Cardiac fibroblast (primary cell): ENCODE data around the gene COLGALT1.
A peak's percentile ranks its signal among the peaks of the same experiment; 100 is the strongest.
"Not testable (repeated sequence)": the region's sequence is repeated elsewhere in the genome, so short reads cannot be mapped to it uniquely, and the experiment has no call there.

Source experiments
- DNase-seq, 2 donors: peaks; one replicate each; pipeline versions ENCODE4 v3.0.0 to v3.0.0-alpha.2; 2010; ENCODE audit warnings: low read depth in 2 of 2
- H3K4me3 ChIP-seq, 2 donors: replicated peaks in 1 of 2; 1 replicate in 1 of 2; 2 replicates in 1 of 2; pipeline ENCODE4 v1.5.1; 2011; ENCODE audit warnings: low read depth in 2 of 2, low read length in 2 of 2, mild to moderate bottlenecking in 2 of 2, moderate library complexity in 1 of 2
- CTCF ChIP-seq: IDR thresholded peaks from one replicate; pipeline ENCODE4 v1.5.1; 2011; ENCODE audit warnings: low read depth, mild to moderate bottlenecking, low read length, inconsistent platforms

Gene COLGALT1

DNA sequence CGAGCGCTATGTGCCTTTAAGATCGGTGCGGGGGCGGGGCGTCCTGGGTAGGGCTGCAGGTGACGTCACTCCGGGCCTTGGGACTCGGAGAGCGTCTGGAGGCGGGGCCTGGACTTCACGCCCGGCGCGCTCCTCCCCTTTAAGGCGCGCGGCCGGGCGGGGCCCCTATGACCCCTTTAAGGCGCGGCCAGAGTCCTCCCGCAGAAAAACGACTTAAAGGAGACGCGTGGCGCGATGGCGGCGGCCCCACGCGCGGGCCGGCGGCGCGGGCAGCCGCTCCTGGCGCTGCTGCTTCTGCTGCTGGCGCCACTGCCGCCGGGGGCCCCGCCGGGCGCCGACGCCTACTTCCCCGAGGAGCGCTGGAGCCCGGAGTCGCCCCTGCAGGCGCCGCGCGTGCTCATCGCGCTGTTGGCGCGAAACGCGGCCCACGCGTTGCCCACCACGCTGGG is at the start of gene COLGALT1:
Gene COLGALT1 (plus strand): TSS at position 170 of the 449 bp plus-strand sequence. CDS start 65 bp downstream, at position 235.
- TF ChIP-seq CTCF = no peak
- H3K4me3 ChIP-seq = peak within 1 kb of the TSS; percentile 94 to 96
- peak; percentile 97 to 98 for DNase-seq

DNA sequence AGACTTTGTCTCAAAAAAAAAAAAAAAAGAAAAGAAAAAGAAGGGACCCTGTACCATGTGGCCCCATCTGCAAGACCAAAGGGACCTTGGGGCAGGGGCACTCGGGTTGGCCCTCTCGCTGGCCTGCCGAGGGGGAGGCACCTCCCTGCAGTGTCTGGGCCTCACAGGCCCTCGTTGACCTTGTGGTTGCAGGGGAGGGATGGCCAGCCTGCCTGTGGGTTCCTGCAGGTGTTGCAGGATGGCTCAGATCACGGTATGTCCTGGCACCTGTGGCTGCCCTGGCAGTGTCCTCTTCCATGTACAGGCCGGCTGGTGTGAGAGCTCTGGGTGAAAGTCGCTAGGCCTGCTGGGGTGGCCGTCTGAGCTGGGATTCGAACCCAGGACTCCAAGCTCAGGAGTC is 48.7 kb upstream of the COLGALT1 start:
- TF ChIP-seq CTCF = no peak
- H3K4me3 ChIP-seq = no peak overlapping the region
- DNase-seq = no peak

GRCh38 chr19:17508558-17508933 is 46.9 kb upstream of the COLGALT1 start:
- DNase-seq, H3K4me3 ChIP-seq: not testable (repeated sequence)

DNA sequence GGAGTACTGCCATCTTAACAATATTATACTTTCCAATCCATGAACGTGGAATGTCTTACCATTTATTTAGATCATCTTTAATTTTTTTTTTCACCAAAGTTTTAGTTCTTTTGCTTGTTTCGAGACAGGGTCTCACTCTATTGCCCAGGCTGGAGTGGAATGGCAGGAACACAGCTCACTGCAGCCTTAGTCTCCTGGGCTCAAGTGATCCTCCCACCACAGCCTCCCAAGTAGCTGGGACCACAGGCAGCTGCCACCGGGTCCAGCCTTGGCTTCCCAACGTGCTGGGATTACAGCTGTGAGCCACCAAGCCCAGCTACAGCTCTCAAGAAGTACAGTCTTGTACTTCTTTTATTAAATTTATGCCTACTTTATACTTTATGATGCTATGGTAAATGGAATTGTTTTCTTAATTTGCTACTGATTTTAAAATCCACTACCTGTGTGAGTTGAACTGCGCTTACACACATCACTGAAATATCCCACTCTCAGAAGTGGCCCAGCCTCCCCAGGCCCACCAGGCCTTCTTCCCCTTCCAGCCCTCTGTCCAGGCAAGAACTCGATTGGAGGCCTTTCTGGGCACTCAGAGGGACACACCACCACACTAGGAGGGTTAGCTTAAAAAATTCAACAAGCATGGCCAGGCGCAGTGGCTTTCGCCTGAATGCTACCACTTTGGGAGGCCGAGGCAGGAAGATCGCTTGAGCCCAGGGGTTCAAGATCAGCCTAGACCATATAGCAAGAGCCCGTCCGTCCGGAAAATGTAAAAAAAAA is 45.0 kb upstream of the COLGALT1 start:
- peak overlapping the region; percentile 82 to 86 for H3K4me3 ChIP-seq
- no peak for TF ChIP-seq CTCF
- DNase-seq = peak; percentile 25 to 34

- TF ChIP-seq CTCF = no peak
- DNase-seq = peak; percentile 85 to 91
- peak overlapping the region; percentile 82 to 86 for H3K4me3 ChIP-seq
Observed at GRCh38 chr19:17511724-17512573, 43.5 kb upstream of the COLGALT1 start.

DNA sequence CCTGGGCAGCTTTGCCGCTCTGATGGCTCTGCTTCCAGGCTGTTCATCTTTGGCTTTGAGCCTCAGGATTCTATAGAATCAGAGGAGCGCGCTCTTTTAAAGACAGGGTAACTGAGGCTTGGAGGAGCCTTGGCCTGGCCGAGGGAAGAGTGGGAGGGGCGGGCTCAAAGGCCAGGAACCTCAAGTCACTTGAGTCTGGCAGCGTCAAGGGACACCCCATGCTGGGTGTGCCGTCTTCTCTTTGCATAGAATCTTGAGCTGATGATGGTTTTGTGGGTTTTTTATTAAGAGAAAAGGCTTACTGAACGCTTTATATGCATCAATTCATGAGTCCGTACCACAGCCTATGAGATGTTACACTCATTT is 42.9 kb upstream of the COLGALT1 start:
- H3K4me3 ChIP-seq = peak overlapping the region; percentile 82 to 86
- DNase-seq = no peak
- TF ChIP-seq CTCF = no peak
